Epithelial cell of proximal tubule (primary cell): ENCODE results near the gene CCDC97. TPM values are rescaled to one million over a fixed set of nuclear protein-coding genes. Genes with fewer than 3 reads are reported as not detected.
A peak's percentile ranks its signal among the peaks of the same experiment; 100 is the strongest.
"Not testable (repeated sequence)": the region's sequence is repeated elsewhere in the genome, so short reads cannot be mapped to it uniquely, and the experiment has no call there.

Experiments used
- DNase-seq: peaks from one replicate; pipeline ENCODE4 v3.0.0-alpha.2; 2011; ENCODE audit warnings: low read depth
- H3K4me3 ChIP-seq: 2 replicates; pipeline ENCODE4 v1.5.1; 2011; ENCODE audit warnings: low read depth, mild to moderate bottlenecking, low read length
- total RNA-seq: library from RNA; depleted of rRNA; stranded (reverse); fragments of >200 nt; gene quantifications from 2 replicates; pipeline ENCODE4 v1.2.3, GENCODE V29; 2015
- TF ChIP-seq, protein P1 (sequence below): conservative IDR thresholded peaks from 2 replicates; pipeline ENCODE4 v1.5.1; 2012; ENCODE audit warnings: low read depth, mild to moderate bottlenecking, low read length

The CCDC97 gene
- total RNA-seq, 1 donor from 2014 or later = 11.6 TPM

DNA sequence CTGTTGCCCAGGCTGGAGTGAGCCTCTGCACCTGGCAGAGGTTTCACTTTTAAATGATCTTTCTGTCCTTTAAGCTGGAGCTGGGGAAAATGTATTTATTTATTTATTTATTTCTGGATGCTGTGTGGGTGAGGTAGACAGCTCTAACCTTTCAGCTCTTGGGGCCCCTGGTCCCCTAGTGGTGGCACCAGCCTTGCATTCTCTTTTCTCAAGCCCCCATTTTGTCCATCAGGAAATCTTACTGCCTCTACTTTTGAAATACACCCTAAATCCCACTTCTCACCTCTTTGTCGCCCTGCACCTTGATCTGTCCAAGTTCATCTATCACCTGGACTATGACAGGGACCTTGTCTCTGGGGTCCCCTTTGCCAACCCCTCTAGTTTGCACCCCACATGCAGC is 56.1 kb downstream of the CCDC97 start:
- H3K4me3 ChIP-seq = no peak overlapping the region
- no peak for DNase-seq
- TF ChIP-seq, protein P1, sequence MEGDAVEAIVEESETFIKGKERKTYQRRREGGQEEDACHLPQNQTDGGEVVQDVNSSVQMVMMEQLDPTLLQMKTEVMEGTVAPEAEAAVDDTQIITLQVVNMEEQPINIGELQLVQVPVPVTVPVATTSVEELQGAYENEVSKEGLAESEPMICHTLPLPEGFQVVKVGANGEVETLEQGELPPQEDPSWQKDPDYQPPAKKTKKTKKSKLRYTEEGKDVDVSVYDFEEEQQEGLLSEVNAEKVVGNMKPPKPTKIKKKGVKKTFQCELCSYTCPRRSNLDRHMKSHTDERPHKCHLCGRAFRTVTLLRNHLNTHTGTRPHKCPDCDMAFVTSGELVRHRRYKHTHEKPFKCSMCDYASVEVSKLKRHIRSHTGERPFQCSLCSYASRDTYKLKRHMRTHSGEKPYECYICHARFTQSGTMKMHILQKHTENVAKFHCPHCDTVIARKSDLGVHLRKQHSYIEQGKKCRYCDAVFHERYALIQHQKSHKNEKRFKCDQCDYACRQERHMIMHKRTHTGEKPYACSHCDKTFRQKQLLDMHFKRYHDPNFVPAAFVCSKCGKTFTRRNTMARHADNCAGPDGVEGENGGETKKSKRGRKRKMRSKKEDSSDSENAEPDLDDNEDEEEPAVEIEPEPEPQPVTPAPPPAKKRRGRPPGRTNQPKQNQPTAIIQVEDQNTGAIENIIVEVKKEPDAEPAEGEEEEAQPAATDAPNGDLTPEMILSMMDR = peak; percentile 44

DNA sequence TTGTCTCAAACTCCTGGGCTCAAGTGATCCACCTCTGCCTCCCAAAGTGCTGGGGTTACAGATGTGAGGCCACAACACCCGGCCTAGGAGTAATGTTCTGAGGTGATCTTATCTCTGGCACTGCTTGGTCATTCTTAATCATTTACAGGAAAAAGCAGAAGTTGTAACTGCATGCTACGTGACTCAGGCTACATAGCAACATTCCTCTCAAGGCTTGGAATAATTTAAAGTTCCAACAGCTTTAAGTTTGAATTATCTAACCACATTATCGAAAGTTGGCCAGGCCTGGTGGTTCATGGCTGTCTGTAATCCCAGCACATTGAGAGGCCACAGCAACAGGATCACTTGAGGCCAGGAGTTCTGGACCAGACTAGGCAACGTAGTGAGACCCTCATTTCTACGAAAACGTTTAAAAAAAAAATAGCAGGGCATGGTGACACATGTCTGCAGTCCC is 57.9 kb downstream of the CCDC97 start:
- no peak overlapping the region for H3K4me3 ChIP-seq
- peak; percentile 73 for DNase-seq
- TF ChIP-seq, protein P1 = no peak

DNA sequence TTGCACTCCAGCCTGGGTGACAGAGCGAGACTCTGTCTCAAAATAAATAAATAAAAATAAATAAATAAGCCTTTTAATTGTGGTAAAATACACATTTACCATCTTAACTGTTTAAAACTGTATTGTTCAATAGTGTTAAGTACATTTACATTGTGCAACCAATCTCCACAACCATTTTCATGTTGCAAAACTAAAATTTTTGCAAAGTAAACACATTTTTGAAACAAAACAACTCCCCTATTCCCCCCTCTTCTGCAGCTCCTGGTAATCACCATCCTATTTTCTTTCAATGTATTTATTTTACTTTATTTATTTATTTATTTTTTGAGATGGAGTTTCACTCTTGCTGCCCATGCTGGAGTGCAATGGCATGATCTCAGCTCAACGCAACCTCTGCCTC is 59.8 kb downstream of the CCDC97 start:
- no peak for DNase-seq
- TF ChIP-seq, protein P1 = no peak
- no peak overlapping the region for H3K4me3 ChIP-seq

DNA sequence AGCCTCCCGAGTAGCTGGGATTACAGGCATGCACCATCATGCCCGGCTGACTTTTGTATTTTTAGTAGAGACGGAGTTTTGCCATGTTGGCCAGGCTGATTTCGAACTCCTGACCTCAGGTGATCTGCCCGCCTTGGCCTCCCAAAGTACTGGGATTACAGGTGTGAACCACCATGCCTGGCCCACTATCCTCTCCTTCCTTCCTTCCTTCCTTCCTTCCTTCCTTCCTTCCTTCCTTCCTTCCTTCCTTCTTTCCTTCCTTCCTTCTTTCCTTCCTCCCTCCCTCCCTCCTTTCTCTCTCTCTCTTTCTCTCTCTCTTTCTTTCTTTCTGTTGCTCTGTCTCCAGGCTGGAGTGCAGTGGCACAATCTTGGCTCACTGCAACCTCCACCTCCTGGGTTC is 61.1 kb downstream of the CCDC97 start:
- DNase-seq, H3K4me3 ChIP-seq: not testable (repeated sequence)

DNA sequence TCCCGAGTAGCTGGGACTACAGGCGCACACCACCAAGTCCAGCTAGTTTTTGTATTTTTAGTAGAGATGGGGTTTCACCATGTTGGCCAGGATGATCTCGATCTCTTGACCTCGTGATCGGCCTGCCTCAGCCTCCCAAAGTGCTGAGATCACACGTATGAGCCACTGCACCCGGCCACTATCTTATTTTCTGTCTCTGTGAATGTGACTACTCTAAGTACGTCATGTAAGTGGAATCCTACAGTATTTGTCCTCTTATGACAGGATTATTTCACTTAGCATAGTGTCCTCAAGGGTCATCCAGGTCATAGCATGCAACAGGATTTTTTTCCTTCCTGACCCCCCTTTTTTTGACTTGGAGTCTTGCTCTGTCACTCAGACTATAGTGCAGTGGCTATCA is 61.6 kb downstream of the CCDC97 start:
- DNase-seq = no peak
- no peak overlapping the region for H3K4me3 ChIP-seq
- TF ChIP-seq, protein P1 = no peak

DNA sequence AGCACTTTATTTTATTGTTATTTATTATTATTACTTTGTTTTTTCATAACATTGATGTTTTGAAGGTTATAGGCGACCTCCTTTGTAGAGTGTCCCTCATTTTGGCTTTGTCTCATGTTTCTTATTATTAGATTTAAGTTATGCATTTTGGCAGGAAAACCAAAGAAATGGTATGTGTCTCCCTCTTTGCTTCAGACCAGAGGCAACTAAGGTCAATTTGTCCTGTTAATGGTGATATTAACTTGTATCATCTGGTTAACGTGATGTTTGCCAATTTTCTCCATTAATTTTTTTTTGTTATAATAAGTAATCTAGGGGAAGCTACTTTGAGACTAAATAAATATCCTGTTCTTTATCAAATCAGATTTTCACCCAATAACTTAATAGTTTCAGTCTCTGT is 62.5 kb downstream of the CCDC97 start:
- TF ChIP-seq, protein P1 = no peak
- DNase-seq = no peak
- no peak overlapping the region for H3K4me3 ChIP-seq

DNA sequence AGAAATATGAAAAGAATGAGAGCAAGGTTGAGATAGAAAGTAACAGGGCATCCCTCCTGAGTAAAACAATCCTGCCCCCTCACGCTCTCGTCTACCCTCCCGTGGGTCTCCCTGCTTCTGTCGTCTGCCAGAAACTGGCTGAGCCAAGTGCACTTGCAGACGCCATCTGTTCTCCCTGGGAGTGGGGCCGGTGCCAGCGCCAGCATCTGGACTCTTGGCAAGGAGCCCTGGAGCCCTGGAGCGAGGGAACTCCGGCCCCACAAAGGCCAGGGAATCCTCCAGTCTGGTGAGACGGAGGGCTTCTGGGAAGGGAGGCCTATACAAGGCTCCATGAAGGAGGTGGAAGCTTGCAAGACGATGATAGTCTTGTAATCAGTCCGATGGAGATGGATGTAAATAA is 64.0 kb downstream of the CCDC97 start:
- DNase-seq = no peak
- H3K4me3 ChIP-seq = no peak overlapping the region
- TF ChIP-seq, protein P1 = no peak

Other genes starting within 250 kb of the CCDC97 start
- gene CYP2A13, start 221.7 kb upstream of the CCDC97 start, total RNA-seq = not detected in 2 replicates
- gene CYP2F1, start 195.7 kb upstream of the CCDC97 start, total RNA-seq = not detected in 2 replicates
- 4.9 and 24.7 TPM in 2 replicates for gene CYP2S1, start 117.0 kb upstream of the CCDC97 start, total RNA-seq
- gene AXL, start 90.9 kb upstream of the CCDC97 start, total RNA-seq = 206 and 343 TPM in 2 replicates
- 154 and 177 TPM in 2 replicates for gene HNRNPUL1, start 45.8 kb upstream of the CCDC97 start, total RNA-seq
- gene TGFB1, start 43.8 kb downstream of the CCDC97 start, total RNA-seq = 8.5 and 24.3 TPM in 2 replicates
- gene B9D2, start 54.0 kb downstream of the CCDC97 start, total RNA-seq = 5.3 and 22.9 TPM in 2 replicates
- gene TMEM91, start 66.4 kb downstream of the CCDC97 start, total RNA-seq = 2.7 and 3.5 TPM in 2 replicates
- gene EXOSC5, start 87.2 kb downstream of the CCDC97 start, total RNA-seq = 23.7 and 43.8 TPM in 2 replicates
- 24.0 and 35.7 TPM in 2 replicates for gene BCKDHA, start 87.6 kb downstream of the CCDC97 start, total RNA-seq
- gene B3GNT8, start 117.2 kb downstream of the CCDC97 start, total RNA-seq = 1.6 and 2.4 TPM in 2 replicates
- gene DMAC2, start 129.7 kb downstream of the CCDC97 start, total RNA-seq = 54.9 and 74.8 TPM in 2 replicates
- not detected in 2 replicates for gene ERICH4, start 133.0 kb downstream of the CCDC97 start, total RNA-seq